Lower leg skin (tissue), 3 donors: ENCODE measurements around the gene MRPL50.

Experiments used
- CTCF ChIP-seq, 3 donors: fragments of 450-650 bp; IDR thresholded peaks; one replicate each; pipeline ENCODE4 v1.5.1; 2016; ENCODE audit warnings: antibody characterized with exemption in 3 of 3, mild to moderate bottlenecking in 3 of 3, moderate library complexity in 2 of 3
- POLR2A ChIP-seq, 2 donors: fragments of 450-650 bp; IDR thresholded peaks; one replicate each; pipeline ENCODE4 v1.6.1; 2016 to 2017; ENCODE audit warnings: antibody characterized with exemption in 2 of 2, mild to moderate bottlenecking in 1 of 2, moderate library complexity in 1 of 2

GRCh38 chr9:101393135-101393534 lies 5.3 kb downstream of the MRPL50 start:
- TF ChIP-seq CTCF (IDR thresholded peaks at IDR 0.05) = no peak
- TF ChIP-seq POLR2A (IDR thresholded peaks at IDR 0.05) = no peak
